GM19239 (cell line): ENCODE results near the gene SULT1A1.
"Not testable (repeated sequence)": the region's sequence is repeated elsewhere in the genome, so short reads cannot be mapped to it uniquely, and the experiment has no call there.

Experiments used
- DNase-seq: peaks from one replicate; pipeline ENCODE4 v3.0.0; 2011; ENCODE audit warnings: low spot score; ENCODE audit not compliant: insufficient read length
- FAIRE-seq: peaks from 2 replicates; lab custom pipeline; 2011; peaks lifted over from hg19 to GRCh38; lab: Jason Lieb, UNC

SULT1A1 gene

GRCh38 chr16:28610595-28611191, 849 bp upstream of the SULT1A1 start:
- FAIRE-seq = no peak
- no peak for DNase-seq

DNA sequence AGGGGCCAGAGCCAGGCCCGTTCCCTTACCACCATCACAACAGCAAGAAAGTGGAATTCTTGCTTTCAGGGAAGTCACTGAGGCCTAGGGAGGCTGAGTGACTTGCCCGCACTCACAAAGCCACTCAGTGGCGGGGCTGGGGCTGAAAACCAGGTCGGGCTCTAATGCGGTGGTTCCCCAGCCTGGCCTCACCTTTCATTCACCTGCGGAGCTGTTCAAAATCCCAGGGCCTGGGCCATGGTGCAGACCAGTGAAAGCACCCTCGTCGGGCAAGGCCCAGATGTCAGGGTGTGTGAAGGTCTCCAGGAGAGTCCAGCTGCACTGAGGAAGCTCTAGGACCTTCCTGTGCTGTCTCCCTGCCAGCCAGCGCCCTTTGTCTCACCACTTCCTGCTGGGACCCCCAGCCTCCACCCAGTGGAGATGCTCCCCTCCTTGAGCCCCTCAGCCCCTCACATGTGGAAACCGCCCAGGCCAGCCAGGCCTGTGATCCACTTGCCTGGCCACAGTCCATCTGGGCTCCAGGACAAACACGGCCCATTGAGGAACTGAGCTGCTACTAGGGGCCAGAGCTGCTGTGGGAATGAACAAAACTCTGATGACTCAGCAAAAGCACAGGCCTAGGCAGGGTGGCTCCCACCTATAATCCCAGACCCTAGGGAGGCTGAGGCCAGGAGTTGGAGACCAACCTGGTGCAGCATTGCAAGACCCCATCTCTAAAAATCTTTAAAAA, 812 bp downstream of the SULT1A1 start:
- DNase-seq, FAIRE-seq: not testable (repeated sequence)

DNA sequence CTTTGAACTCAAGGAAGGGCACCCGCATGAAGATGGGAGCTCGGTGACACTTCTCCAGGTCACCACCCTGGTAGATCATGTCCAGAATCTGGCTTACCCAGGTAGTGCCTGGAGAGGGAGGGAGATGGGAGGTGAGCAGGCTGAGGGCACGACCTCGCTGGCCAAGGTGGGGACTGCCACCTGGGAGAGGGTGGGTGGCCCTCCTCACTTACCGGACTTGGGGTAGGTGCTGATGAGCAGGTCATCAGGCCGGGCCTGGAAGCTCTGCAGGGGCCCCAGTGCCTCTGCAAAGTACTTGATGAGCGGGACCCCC, 1.4 kb downstream of the SULT1A1 start:
- DNase-seq, FAIRE-seq: not testable (repeated sequence)

DNA sequence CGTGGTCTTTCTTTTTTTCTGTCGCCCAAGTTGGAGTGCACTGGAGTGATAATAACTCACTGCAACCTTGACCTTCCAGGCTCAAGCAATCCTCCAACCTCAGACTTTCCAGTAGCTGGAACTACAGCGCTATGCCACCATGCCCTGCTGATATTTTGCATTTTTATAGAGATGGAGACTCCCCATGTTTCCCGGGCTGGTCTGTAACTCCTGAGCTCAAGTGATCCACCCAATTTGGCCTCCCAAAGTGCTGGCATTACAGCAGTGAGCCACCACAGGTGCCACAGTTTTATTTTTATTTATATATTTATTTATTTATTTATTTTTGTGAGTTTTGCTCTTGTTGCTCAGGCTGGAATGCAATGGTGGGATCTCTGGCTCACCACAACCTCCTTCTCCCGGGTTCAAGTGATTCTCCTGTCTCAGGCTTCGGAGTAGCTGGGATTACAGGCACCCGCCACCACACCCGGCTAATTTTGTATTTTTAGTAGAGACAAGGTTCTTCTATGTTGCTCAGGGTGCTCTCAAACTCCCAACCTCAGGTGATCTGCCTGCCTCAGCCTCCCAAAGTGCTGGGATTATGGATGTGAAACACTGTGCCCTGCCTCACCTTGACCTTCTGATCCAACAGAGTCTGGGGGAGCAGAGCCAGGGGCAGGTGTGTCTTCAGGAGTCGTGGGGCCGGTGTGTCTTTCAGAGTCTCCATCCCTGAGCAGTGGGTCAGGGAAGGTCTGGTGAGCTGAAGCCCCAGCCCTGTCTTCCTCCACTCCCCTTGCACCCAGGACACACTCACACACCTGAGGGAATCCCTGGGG, 2.0 kb downstream of the SULT1A1 start:
- not testable (repeated sequence) for DNase-seq, FAIRE-seq

DNA sequence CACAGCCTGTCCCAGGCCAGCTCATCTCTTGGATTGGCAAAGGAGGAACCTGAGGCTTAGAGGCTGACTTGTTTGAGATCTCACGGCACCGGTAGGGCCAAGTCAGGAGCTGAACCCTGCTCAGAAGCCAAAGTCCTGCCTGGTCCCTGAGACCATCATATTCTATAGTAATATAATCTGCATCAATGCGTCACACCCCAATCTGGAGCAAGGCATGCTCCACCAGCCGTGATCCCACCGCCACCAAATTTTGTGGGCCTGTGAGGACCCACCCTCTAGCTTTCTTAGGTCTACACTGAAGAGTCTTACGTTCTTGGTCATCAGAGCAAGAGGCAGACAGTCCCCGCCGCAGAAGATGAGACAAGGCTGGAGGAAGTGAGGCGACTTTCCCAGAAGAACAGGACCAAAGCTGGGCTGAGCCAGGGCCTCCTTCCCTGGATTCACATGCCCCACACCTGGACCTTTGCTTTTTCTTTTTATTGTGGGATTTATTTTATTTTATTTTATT, 2.7 kb downstream of the SULT1A1 start:
- FAIRE-seq (no peak), DNase-seq (no peak)

- DNase-seq (no peak), FAIRE-seq (no peak)
These were observed 3.3 kb downstream of the SULT1A1 start for GRCh38 chr16:28606291-28607115.

DNA sequence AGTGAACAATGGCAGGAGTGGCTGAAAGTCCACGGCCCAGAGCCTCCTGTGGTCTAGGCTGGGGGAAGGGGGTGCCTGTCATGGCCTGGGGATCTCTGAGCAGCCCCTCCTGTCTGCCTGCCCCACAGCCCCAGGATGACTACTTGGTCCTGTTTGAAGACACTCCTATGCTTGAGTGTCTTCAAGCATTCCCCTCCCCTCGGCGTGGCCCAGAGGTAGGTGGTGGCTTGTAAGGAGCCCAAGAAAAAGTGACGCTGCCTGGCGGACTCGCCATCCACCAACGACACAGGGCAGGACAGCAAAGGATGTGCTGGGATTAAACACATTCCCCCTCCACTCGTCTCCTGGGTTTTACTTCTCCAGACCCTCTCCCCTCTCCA, 5.7 kb downstream of the SULT1A1 start:
- FAIRE-seq = no peak

DNA sequence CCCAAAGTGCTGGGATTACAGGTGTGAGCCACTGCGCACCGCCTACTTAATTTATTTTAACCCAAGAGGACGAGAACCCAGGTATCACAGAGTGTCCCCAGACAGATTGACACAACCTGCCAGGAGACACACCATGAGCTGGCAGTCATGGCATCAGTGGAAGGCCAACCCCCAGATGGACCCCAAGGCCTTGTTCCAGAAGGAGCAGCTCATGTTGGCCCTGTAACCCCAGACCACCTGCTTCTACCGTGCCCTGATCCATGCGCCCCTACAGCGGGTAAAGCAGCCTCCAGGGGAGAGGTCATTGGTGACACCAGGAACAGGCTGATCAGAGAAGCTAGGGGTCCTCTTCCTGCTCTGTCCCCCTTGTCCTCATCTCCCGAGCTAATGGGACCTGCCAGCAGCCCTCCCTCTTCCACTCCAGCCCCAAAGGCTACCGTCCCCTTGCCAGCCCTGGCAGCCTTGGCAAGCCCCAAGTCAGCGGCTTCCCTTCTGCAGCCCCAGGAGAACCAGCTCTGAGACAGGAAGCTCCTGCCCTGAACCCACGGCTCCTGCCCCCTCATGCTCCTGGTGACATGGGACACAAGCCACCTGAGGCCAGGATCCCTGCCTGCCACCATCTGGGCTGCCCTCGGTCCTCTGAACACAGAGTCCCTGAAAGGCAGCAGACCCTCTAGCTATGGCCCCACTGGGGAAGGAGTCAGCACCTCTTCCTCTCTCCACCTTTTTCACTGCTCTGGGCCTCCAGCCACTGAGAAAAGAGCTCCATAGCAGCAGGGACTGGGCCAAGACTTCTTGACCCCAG, 6.3 kb downstream of the SULT1A1 start:
- no peak for FAIRE-seq
- no peak for DNase-seq

More for the DNA sequence above, 5.7 kb downstream of the SULT1A1 start:
- DNase-seq = no peak

GRCh38 chr16:28602529-28602928, 7.3 kb downstream of the SULT1A1 start:
- no peak for FAIRE-seq
- no peak for DNase-seq

DNA sequence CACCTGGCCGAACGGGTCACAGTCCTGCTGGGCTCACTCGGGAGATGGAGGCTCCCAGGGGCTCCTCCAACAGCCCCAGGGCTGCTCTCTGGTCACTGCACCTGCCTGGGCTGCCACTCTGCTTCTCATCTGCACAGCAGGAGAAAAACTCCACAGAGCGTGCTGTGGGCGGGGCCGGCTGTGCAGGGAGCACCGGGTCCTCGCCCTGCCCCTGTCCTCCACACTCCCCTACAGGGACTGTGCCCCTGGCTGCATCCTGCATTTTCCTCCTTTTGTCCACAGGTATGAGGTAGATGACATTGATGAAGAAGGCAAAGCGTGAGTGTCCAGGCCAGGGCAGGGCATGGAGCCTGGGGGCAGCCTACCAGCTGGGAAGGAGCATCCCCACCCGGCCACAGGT, 7.8 kb downstream of the SULT1A1 start:
- not testable (repeated sequence) for DNase-seq, FAIRE-seq

DNA sequence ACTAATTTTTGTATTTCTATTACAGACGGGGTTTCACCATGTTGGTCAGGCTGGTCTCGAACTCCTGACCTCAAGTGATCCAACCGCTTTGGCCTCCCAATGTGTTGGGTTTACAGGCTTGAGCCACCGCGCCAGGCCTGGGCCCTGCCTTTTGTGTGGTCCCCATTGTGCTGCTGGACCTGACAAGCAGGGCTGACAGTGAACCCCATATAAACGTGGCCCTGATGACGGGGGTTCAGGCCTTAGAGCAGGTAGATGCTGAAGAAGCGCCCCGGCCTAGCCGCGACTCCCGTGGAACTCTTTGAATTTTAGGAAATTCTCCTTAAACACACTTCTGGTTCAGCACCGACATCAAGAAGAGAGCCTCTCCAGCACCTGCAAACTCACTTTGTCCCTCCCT, 8.3 kb downstream of the SULT1A1 start:
- FAIRE-seq, DNase-seq: not testable (repeated sequence)

DNA sequence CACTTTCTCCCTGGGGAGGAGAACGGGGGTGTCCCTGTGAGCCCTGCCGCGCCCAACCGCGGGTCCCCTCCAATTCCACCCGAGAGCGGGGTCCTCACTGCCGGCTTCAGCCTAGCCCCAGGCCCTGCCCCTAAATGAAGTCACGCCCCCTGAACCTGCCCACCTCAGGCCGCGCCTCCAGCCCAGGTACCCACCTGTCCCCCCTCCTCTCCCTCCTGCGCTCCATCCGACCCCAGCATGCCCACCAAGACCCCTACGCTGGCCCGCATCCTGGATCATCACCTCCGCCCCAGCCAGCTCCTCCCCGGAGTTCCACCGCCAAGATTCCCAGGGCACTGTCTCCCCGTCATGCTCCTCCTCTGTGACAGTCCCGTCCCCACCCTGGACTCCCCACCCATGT, 8.9 kb downstream of the SULT1A1 start:
- not testable (repeated sequence) for FAIRE-seq, DNase-seq

- not testable (repeated sequence) for DNase-seq
- FAIRE-seq = peak; percentile 88
These were observed 10.2 kb downstream of the SULT1A1 start for GRCh38 chr16:28599377-28600285.

GRCh38 chr16:28597692-28598261, 12.1 kb downstream of the SULT1A1 start:
- FAIRE-seq = no peak

DNA sequence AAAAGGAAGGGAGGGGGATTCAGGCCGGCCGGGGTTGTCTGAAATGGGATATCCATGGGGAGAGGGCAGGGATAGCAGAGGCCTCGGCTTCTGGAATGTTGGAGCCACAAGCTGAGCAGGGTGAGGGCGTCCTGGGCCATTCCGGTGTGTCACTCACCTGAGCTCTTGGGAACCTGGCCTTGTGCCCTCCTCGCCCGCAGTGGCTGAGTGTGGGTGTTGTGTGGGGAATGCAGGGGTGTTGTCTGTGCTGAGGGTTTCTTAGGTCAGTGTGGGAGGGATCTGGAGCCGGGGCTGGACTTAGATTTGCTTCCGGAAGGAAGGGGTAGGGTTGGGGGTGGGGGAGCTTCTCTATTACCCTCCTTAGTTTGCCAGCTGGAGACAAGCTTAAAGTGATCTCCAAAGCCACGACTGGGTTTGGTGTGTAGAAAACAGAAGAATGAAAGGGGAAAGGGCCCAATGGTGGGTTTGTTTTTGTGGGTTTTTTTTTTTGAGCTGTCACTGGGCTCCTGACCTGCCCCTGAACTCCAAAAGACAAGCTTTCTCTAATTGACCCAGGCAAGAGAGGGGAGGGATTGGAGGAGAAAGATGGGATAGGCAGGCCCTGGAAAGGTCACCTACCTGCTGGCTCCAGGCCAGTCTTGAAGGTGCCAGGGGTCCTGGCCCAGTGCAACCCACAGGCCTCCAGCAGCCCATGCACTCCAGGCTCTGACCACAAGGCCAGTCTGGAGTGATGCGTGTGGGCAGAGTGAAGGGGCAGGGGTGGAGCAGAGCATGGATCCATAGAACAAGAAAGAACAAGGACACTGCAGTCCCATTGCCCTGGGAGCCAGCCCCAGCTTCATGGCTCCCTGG, 12.8 kb downstream of the SULT1A1 start, which contains the start of gene SULT1A2:
Gene SULT1A2 (minus strand): TSS at position 211 of the 852 bp plus-strand sequence. CDS start 1,120 bp downstream, outside the sequence.
- no peak for DNase-seq
- no peak for FAIRE-seq

More at GRCh38 chr16:28597692-28598261, 12.1 kb downstream of the SULT1A1 start:
- DNase-seq = peak; percentile 36

DNA sequence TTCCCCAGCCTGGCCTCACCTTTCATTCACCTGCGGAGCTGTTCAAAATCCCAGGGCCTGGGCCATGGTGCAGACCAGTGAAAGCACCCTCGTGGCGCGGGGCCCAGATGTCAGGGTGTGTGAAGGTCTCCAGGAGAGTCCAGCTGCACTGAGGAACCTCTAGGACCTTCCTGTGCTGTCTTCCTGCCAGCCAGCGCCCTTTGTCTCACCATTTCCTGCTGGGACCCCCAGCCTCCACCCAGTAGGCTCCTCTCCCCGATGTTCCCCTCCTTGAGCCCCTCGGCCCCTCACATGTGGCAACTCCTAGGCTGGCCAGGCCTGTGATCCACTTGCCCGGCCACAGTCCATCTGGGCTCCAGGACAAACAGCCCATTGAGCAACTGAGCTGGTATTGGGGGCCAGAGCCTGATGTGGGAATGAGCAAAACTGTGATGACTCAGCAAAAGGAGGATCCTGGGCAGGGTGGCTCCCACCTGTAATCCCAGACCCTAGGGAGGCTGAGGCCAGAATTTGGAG, 13.7 kb downstream of the SULT1A1 start:
- FAIRE-seq (no peak), DNase-seq (no peak)

GRCh38 chr16:28595451-28595850, 14.4 kb downstream of the SULT1A1 start:
- not testable (repeated sequence) for FAIRE-seq

More at GRCh38 chr16:28595451-28595850, 14.4 kb downstream of the SULT1A1 start:
- not testable (repeated sequence) for DNase-seq
